SW 1271 (cell line): ENCODE measurements around the gene TMEM52.

Experiments
- DNase-seq, 2 experiments: peaks; one replicate each; lab custom pipeline; 2025; lab: John Stamatoyannopoulos, UW

The TMEM52 gene

GRCh38 chr1:1926886-1927660 is 8.0 kb upstream of the TMEM52 start:
- DNase-seq = no peak

DNA sequence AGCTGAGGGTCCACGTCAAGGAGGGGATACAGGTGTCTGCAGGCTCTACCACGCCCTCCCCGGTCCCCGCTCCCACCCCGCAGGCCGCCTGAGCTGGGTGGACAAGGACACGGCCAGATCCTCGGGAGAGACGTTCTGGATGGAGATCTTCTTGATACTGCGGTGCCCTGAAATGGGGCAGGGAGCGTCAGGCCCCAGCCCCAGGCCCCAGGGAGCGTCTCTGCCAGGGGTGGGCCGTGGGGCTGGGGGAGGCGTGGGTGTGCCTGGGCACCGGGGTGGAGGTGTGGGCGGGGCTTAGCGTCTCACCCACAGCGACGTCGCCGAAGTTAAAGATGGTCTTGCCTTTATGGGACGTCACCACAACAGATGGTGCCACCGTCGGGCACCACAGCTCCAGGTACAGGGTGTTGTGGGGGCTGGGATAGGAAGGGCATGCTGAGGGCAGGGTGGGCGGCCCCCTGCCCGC is 7.3 kb upstream of the TMEM52 start:
- DNase-seq = no peak

- DNase-seq = no peak
These were observed 6.6 kb upstream of the TMEM52 start for GRCh38 chr1:1925437-1926345.

GRCh38 chr1:1924849-1925248 is 5.8 kb upstream of the TMEM52 start:
- DNase-seq = no peak

DNA sequence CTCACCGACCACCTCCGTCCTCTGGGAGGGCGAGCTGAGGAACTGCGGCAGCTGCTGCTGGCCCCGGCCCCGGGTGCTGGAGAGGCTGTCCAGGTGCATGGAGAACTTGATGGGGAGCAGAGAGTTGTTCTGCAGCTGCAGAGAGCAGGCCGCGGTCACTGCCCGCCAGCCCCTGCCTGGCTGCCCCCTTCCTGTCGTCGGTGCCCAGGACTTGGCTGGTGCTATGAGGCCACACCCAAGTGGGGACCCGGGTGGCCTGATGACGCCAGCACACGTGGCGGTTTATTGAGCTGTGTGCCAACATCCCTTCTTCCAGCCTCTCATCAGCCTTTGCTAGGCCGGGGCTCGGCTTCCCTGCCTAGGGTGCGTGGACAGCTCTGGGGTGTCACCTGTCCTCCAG is 5.3 kb upstream of the TMEM52 start:
- no peak for DNase-seq

GRCh38 chr1:1922956-1923833 is 4.1 kb upstream of the TMEM52 start:
- DNase-seq = no peak

GRCh38 chr1:1922702-1922955 is 3.5 kb upstream of the TMEM52 start:
- no peak for DNase-seq

- DNase-seq = no peak
These were observed 3.0 kb upstream of the TMEM52 start for GRCh38 chr1:1921901-1922701.

DNA sequence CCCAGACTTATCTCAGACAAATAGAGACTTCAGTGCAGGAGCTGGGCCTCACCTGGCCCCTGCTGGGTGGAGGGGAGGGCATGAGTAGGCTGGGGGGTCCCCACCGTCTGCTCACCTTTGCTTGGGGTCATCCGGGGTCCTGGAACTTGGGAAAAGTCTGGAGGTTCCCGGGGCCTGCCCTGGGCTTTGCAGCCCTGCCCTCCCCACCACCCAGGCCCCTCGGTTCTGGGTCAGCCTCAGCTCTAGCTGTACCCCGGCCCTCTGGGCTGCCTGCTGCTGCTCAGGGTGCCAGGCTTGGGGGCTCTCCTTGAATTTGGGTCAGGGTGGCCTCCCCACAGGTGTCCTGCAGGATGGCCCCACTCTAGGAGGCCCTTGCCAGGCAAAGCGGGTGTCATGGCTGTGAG is 2.4 kb upstream of the TMEM52 start:
- DNase-seq = no peak

DNA sequence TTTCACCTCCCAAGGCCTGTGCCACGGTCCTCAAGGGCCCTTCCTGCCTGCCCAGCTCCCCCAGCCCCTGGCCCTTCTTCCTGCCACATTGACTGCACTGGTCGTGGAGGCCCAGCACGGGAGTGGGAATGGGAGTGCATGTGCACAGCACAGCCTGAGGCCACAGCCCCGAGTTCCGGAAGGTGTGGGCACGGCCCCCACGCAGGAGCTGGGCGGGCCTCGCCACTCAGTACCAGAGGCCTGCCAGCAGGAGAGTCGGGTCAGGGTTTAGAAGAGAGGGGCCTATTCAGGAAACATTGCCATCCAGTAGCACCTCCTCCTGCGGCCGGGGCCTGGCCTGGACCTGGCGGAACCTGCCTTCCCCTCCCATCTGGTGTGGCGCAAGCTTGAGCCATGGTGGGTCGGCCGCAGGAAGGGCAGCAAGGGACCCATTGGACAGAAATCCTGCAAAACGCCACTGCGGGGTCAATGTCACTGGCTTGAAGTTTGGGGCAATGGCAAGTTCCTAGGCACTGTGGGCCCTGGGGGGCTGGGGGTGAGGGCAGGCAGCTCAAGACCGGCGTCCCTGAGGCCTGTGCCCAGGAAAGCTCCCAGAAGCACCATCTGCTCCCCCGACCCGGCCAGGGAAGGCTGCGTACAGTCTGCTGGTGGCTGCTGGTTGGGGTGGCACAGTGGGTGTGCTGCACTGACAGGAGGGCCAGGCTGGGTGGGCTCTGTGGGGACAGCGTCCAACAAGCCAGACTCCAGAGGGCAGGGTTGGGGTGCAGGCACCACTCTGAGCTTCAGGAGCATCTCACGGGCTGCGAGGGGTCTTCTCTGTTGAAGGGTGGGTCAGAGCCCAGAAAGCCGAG is 1.8 kb upstream of the TMEM52 start:
- no peak for DNase-seq

DNA sequence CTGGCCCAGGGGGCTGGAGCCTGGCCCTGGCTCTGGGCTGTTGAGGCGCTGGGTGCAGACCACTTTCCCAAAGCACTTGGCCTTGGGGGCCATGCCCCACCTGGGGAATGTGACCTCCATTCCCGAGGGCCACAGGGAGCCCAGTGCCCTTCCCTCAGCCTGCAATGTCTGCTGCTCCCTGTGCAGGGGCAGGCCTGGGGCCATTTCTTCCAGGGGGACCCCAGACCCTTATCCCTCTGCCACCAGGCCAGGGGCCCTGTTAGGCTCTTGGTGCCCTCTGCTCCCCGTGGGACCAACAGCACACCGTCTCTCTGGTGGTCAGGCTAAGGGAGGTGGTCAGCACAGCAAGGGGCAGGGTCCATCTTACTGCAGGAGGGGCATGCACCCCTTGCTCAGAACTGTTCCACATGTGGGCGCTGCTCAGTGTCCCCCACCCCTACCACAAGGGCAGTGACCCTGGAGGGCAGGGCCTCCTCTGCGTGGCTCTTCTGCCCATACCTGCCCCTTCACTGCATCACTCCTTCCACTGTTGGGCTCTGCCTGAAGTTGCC is 1.1 kb upstream of the TMEM52 start:
- DNase-seq = no peak

GRCh38 chr1:1919304-1920056 is 401 bp upstream of the TMEM52 start:
- peak; percentile 29 to 62 for DNase-seq

DNA sequence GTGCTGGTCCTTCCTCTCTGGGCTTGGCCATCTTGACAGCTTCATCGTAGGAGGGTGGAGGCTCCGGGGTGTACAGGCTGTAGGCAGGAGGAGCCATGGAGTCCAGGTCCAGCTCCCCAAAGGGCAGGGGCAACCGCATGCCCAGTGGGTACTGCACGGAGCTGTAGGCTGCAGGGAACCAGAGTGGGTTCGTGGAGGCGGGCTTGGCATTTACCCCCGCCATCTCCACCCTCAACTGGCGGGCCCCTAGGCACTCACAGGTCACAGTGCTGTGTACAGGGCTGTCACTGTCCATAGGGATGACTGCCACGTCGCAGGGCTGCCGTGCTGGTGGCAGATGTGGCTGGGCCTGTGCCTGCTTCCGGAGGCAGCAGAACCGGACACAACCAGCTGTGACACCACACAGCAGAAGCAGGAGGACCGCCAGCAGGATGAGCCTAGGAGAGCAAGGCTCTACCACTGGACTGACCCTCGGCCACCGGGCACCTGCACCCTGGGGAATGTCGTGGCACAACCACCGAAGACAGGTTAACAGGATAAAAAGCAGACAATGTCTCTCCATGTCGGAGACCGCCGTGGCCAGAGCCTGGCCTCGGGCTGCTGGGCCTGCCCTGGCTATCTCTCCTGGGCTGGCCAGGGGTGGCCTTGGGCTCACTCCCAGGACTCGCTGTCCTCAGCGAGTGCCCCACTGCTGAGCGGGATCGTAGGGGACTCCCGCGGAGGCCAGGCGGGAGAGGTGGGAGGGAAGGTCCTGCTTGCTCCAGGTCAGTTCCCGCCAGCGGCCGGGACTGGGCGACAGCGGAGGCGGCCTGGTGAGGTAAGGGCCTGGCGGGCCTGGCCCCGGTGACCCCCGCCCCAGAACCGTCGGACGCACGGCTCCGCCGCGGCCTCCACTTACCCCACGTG is 831 bp downstream of the TMEM52 start:
- no peak for DNase-seq

DNA sequence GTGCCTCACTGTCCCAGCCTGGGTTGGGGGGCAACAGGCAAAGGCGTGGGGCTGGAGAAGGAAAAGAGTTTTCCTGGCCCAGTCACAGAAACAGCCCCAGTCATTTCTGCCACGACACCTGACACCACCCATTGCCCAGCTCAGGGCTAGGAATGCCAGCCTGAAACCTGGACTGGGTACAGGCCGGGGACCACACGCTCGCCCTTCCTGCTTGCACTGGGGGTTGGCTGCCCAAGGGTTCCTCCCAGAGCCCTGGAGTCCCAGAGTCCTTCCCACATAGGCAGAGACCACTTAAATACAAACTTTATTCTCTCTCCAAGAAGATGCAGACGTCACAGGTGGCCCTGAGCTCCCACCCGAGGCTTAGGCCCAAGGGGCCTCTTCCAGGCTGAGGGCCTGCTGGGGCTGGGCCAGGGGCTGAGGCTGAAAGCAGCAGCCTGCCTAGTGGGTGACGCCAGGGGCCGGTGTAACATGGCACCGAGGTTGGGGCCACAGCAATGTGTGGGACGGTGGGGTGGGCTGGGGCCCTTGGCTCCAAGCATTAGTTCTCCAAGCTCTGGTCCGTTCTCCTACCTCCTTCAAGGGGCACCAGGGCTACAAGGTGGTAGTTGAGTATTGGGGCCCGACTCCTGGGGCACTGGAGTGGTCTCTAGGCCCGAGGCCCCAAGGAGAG is 1.6 kb downstream of the TMEM52 start:
- no peak for DNase-seq

GRCh38 chr1:1916851-1917251 is 2.2 kb downstream of the TMEM52 start:
- no peak for DNase-seq

DNA sequence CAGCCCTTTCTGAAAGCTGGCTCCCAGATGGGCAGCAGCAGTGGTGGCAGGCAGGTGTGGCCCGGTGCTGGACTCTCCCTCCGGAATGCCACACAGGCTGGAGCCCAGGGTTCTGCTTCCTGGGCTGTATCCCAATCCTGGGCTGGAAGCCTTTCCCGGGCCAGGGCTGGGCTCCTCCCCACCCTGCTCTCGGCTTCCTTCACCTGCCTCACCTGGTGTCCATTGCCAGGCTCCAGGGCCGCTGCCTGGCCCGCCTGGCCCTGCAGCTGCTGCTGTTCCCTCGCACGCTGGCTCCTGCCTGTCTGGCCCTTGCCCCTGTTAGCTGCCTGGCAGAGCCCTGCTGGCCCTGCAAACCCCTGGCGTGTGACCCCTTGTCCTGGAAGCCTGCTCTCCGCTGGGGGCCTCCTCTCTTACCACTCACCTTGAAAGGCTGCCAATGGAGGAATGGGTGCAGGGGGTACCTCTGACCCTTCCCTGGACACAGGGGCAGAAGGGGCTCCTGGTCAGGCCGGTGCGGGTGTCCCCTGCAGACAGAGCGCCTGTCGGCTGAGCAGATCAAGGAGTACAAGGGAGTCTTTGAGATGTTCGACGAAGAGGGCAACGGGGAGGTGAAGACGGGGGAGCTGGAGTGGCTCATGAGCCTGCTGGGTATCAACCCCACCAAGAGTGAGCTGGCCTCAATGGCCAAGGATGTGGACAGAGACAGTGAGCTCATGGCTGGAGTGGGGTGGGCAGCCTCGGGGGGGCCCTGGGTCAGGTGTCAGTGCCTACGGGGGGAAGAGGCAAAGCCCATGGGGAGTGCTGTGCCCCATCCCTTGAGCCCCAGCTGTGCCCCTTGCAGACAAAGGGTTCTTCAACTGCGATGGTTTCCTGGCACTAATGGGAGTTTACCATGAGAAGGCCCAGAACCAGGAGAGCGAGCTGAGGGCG is 2.9 kb downstream of the TMEM52 start:
- no peak for DNase-seq
